Endodermal cell (in vitro differentiated cells): Measurements from ENCODE around the gene LEO1. TPM values are rescaled to one million over a fixed set of nuclear protein-coding genes. Genes with fewer than 3 reads are reported as not detected.

Source experiments
- DNase-seq: peaks from one replicate; pipeline ENCODE4 v3.0.0-alpha.2; 2017
- H3K27ac ChIP-seq: 2 replicates; pipeline ENCODE4 v1.5.1; 2013; ENCODE audit warnings: mild to moderate bottlenecking, low read depth, low read length, moderate library complexity
- H3K27me3 ChIP-seq: 2 replicates; pipeline ENCODE4 v1.6.1; 2013; ENCODE audit warnings: mild to moderate bottlenecking, low read length, moderate library complexity; ENCODE audit not compliant: insufficient read depth, control insufficient read depth, poor library complexity, severe bottlenecking
- H3K36me3 ChIP-seq: 2 replicates; pipeline ENCODE4 v1.7.0; 2013; ENCODE audit warnings: mild to moderate bottlenecking, low read length, moderate library complexity; ENCODE audit not compliant: control insufficient read depth, insufficient read depth
- H3K4me1 ChIP-seq: one replicate; pipeline ENCODE4 v1.7.0; 2013; ENCODE audit warnings: low read length; ENCODE audit not compliant: control insufficient read depth, insufficient read depth
- H3K4me3 ChIP-seq: 2 replicates; pipeline ENCODE4 v1.5.1; 2013; ENCODE audit warnings: mild to moderate bottlenecking, low read length, moderate library complexity
- H3K9ac ChIP-seq: 2 replicates; pipeline ENCODE4 v1.6.1; 2013; ENCODE audit warnings: mild to moderate bottlenecking, low read length, moderate library complexity; ENCODE audit not compliant: poor library complexity, severe bottlenecking; ENCODE audit errors: extremely low read depth
- H3K9me3 ChIP-seq: 2 replicates; pipeline ENCODE4 v1.6.1; 2013; ENCODE audit warnings: mild to moderate bottlenecking, low read length, moderate library complexity; ENCODE audit not compliant: control insufficient read depth
- H3K27ac Mint-ChIP-seq: 2 replicates; pipeline ENCODE4 v1.8.0; 2020; ENCODE audit warnings: mixed read lengths
- H3K27me3 Mint-ChIP-seq: 2 replicates; pipeline ENCODE4 v1.8.0; 2021; ENCODE audit warnings: mild to moderate bottlenecking, mixed read lengths; ENCODE audit not compliant: insufficient read depth
- H3K36me3 Mint-ChIP-seq: 2 replicates; pipeline ENCODE4 v1.8.0; 2020; ENCODE audit warnings: low read depth, mixed read lengths
- H3K4me1 Mint-ChIP-seq: 2 replicates; pipeline ENCODE4 v1.8.0; 2020; ENCODE audit warnings: mixed read lengths
- H3K4me3 Mint-ChIP-seq: 2 replicates; pipeline ENCODE4 v1.8.0; 2020; ENCODE audit warnings: mild to moderate bottlenecking, moderate library complexity, mixed read lengths
- H3K9me3 Mint-ChIP-seq: 2 replicates; pipeline ENCODE4 v1.8.0; 2020; ENCODE audit warnings: mild to moderate bottlenecking, mixed read lengths
- CTCF ChIP-seq: fragments of 200-600 bp; sonication (generic); conservative IDR thresholded peaks from 2 replicates; pipeline ENCODE4 v1.5.0; 2021; ENCODE audit warnings: antibody characterized with exemption, mild to moderate bottlenecking
- WGBS, 2 experiments: methylation state at CpG; one replicate each; pipeline versions ENCODE4 v1.1.5 to v1.1.7; 2013; ENCODE audit warnings: missing lambda C conversion rate in 2 of 2, mixed read lengths in 1 of 2; ENCODE audit not compliant: insufficient coverage in 1 of 2, insufficient read length in 1 of 2; 5-methylcytosine and 5-hydroxymethylcytosine counted together
- total RNA-seq, 2 donors: library from RNA; stranded (reverse); fragmentation: NEBNext Ultra II Directional in 1 of 2; extraction: Animal tissue kit (Norgen Biotek cat#: 25700) in 1 of 2; gene quantifications; 2 replicates in 1 of 2; 3 replicates in 1 of 2; pipeline ENCODE4 v1.2.1, GENCODE V29; 2021

LEO1 gene
- total RNA-seq, 2 donors from 2014 or later = 25.6 to 26.5 TPM

GRCh38 chr15:51952805-51953204, 18.8 kb downstream of the LEO1 start:
- Histone ChIP-seq H3K4me1 (no peaks in the 10 kb centered on the region), H3K27me3 (no peaks in the 10 kb centered on the region), H3K9me3 (no peaks in the 10 kb centered on the region), H3K4me3 (no peak overlapping the region), H3K36me3 (peaks cover 93% of the 10 kb centered on the region), H3K27ac (no peak overlapping the region), H3K9ac (no peak overlapping the region)
- DNase-seq = no peak
- 90 to 92% methylated on average over 2 to 3 of the region's 3 CpGs for WGBS, 2 experiments
- Mint-ChIP-seq H3K4me1 (no peaks in the 10 kb centered on the region), H3K27ac (no peak overlapping the region), H3K27me3 (no peaks in the 10 kb centered on the region), H3K9me3 (no peaks in the 10 kb centered on the region), H3K36me3 (peaks cover 70% of the 10 kb centered on the region), H3K4me3 (no peak overlapping the region)
- TF ChIP-seq CTCF = no peak

- H3K4me1 Mint-ChIP-seq = no peaks in the 10 kb centered on the region
- 45 to 100% methylated on average over 1 to 2 of the region's 2 CpGs for WGBS, 2 experiments
- Histone ChIP-seq H3K4me1 (no peaks in the 10 kb centered on the region), H3K9ac (no peak overlapping the region), H3K27me3 (no peaks in the 10 kb centered on the region), H3K9me3 (no peaks in the 10 kb centered on the region), H3K36me3 (peaks cover 74% of the 10 kb centered on the region), H3K4me3 (no peak overlapping the region), H3K27ac (no peak overlapping the region)
- H3K4me3 Mint-ChIP-seq = no peak overlapping the region
- peaks cover 68% of the 10 kb centered on the region for H3K36me3 Mint-ChIP-seq
- no peaks in the 10 kb centered on the region for H3K27me3 Mint-ChIP-seq
- H3K9me3 Mint-ChIP-seq = no peaks in the 10 kb centered on the region
- TF ChIP-seq CTCF = no peak
- DNase-seq = no peak
- H3K27ac Mint-ChIP-seq = no peak overlapping the region
Observed at GRCh38 chr15:51947124-51947523, 24.5 kb downstream of the LEO1 start.

GRCh38 chr15:51939216-51939615, 32.4 kb downstream of the LEO1 start:
- H3K36me3 ChIP-seq = peaks cover 48% of the 10 kb centered on the region
- Mint-ChIP-seq H3K27ac (no peak overlapping the region), H3K27me3 (no peaks in the 10 kb centered on the region), H3K36me3 (peaks cover 54% of the 10 kb centered on the region), H3K4me1 (peaks cover 15% of the 10 kb centered on the region), H3K4me3 (no peak overlapping the region), H3K9me3 (no peaks in the 10 kb centered on the region)
- H3K27me3 ChIP-seq = no peaks in the 10 kb centered on the region
- H3K9me3 ChIP-seq = no peaks in the 10 kb centered on the region
- no peak for DNase-seq
- H3K4me1 ChIP-seq = no peaks in the 10 kb centered on the region
- no peak overlapping the region for H3K9ac ChIP-seq
- H3K27ac ChIP-seq = no peak overlapping the region
- H3K4me3 ChIP-seq = no peak overlapping the region
- TF ChIP-seq CTCF = no peak
